ENCODE data around the gene ATXN7L1.

DNA sequence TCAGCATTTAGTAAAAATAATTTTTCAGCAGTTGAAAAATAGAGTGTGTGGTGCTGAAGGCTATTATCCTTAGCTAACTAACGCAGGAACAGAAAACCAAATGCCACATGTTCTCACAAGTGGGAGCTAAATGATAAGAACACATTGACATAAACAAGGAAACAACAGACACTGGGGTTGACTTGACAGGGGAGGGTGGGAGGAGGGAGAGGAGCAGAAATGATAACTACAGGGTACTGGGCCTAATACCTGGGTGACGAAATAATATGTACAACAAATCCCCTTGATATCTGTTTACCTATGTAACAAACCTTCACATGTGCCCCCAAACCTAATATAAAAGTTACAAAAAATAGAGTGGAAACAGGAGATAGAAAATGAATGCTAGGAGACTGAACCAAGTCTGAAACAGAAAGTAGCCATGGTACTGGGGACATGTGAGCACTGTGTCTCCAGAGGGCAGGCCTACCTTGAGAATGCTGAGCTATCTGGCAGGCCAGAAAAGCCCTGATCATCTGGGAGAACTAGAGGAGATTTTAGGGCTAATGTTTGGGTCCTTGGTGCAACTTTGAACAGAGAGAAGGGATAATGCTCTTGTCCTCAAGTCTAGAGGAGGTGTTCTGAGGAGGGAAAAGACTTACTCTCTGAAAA is 290.4 kb downstream of the ATXN7L1 start:
- TF ChIP-seq, protein P1, sequence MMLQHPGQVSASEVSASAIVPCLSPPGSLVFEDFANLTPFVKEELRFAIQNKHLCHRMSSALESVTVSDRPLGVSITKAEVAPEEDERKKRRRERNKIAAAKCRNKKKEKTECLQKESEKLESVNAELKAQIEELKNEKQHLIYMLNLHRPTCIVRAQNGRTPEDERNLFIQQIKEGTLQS (IDR thresholded peaks at IDR 0.05; ENCODE audit: insufficient read depth, low read depth, low read length): no peak
- TF ChIP-seq, protein P2, sequence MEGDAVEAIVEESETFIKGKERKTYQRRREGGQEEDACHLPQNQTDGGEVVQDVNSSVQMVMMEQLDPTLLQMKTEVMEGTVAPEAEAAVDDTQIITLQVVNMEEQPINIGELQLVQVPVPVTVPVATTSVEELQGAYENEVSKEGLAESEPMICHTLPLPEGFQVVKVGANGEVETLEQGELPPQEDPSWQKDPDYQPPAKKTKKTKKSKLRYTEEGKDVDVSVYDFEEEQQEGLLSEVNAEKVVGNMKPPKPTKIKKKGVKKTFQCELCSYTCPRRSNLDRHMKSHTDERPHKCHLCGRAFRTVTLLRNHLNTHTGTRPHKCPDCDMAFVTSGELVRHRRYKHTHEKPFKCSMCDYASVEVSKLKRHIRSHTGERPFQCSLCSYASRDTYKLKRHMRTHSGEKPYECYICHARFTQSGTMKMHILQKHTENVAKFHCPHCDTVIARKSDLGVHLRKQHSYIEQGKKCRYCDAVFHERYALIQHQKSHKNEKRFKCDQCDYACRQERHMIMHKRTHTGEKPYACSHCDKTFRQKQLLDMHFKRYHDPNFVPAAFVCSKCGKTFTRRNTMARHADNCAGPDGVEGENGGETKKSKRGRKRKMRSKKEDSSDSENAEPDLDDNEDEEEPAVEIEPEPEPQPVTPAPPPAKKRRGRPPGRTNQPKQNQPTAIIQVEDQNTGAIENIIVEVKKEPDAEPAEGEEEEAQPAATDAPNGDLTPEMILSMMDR (IDR thresholded peaks at IDR 0.05; ENCODE audit: control extremely low read depth in 1 of 3, insufficient read depth in 1 of 3, low read depth in 1 of 3, low read length in 3 of 3): no peak
- TF ChIP-seq RFX5 (IDR thresholded peaks at IDR 0.05; ENCODE audit: borderline replicate concordance, low read depth, low read length): no peak
- TF ChIP-seq YY1 (IDR thresholded peaks at IDR 0.05; ENCODE audit: low read depth, low read length): no peak
- no peak for TF ChIP-seq SIX5 (IDR thresholded peaks at IDR 0.05; ENCODE audit: low read depth, low read length)
- TF ChIP-seq JUN (IDR thresholded peaks at IDR 0.05; ENCODE audit: low read depth, low read length): no peak
- no peak for TF ChIP-seq EZH2 (IDR thresholded peaks at IDR 0.05; ENCODE audit: low read depth, low read length, severe bottlenecking)
- TF ChIP-seq CBX8 (IDR thresholded peaks at IDR 0.05; ENCODE audit: borderline replicate concordance, low read depth, low read length): no peak
- TF ChIP-seq, protein P3, sequence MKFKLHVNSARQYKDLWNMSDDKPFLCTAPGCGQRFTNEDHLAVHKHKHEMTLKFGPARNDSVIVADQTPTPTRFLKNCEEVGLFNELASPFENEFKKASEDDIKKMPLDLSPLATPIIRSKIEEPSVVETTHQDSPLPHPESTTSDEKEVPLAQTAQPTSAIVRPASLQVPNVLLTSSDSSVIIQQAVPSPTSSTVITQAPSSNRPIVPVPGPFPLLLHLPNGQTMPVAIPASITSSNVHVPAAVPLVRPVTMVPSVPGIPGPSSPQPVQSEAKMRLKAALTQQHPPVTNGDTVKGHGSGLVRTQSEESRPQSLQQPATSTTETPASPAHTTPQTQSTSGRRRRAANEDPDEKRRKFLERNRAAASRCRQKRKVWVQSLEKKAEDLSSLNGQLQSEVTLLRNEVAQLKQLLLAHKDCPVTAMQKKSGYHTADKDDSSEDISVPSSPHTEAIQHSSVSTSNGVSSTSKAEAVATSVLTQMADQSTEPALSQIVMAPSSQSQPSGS (IDR thresholded peaks at IDR 0.05; ENCODE audit: low read length): no peak

All from H1 (cell line).